HEK293T (cell line): ENCODE data around the gene SORT1.
"Not testable (repeated sequence)": the region's sequence is repeated elsewhere in the genome, so short reads cannot be mapped to it uniquely, and the experiment has no call there.

ENCODE experiments used
- CTCF ChIA-PET: fragments of 350-600 bp; formaldehyde crosslinking; extraction: SDS; loops from one replicate; lab custom pipeline; 2021; ENCODE audit warnings: antibody characterized with exemption, inconsistent platforms; lab: Yijun Ruan, JAX
- POLR2A ChIA-PET: fragments of 350-600 bp; formaldehyde crosslinking; extraction: SDS; loops from one replicate; lab custom pipeline; 2020; ENCODE audit warnings: antibody characterized with exemption, inconsistent platforms; lab: Yijun Ruan, JAX
- DNase-seq: peaks from one replicate; pipeline ENCODE4 v3.0.0; 2012; ENCODE audit warnings: mixed read lengths; ENCODE audit errors: extremely low spot score
- ARNT ChIP-seq: fragments of 450-650 bp; IDR thresholded peaks from 2 replicates; pipeline ENCODE4 v1.6.1; 2017; ENCODE audit warnings: mild to moderate bottlenecking
- BHLHE40 ChIP-seq: fragments of 450-650 bp; IDR thresholded peaks from 2 replicates; pipeline ENCODE4 v1.6.1; 2016; ENCODE audit warnings: mild to moderate bottlenecking, moderate library complexity, borderline replicate concordance
- CTBP1 ChIP-seq: fragments of 450-650 bp; IDR thresholded peaks from 2 replicates; pipeline ENCODE4 v1.6.1; 2016; ENCODE audit warnings: borderline replicate concordance
- ELF4 ChIP-seq: fragments of 450-650 bp; IDR thresholded peaks from 2 replicates; pipeline ENCODE4 v1.6.1; 2017; ENCODE audit warnings: antibody characterized with exemption
- FOXA1 ChIP-seq: fragments of 450-650 bp; IDR thresholded peaks from 2 replicates; pipeline ENCODE4 v1.6.1; 2016; ENCODE audit warnings: mild to moderate bottlenecking
- FOXK2 ChIP-seq: fragments of 450-650 bp; IDR thresholded peaks from 2 replicates; pipeline ENCODE4 v1.6.1; 2016; ENCODE audit warnings: mild to moderate bottlenecking
- FOXM1 ChIP-seq: fragments of 450-650 bp; IDR thresholded peaks from 2 replicates; pipeline ENCODE4 v1.6.1; 2017; ENCODE audit warnings: mild to moderate bottlenecking, borderline replicate concordance
- HDGF ChIP-seq: fragments of 450-650 bp; IDR thresholded peaks from 2 replicates; pipeline ENCODE4 v1.6.1; 2017; ENCODE audit warnings: antibody characterized with exemption, borderline replicate concordance
- L3MBTL2 ChIP-seq: fragments of 450-650 bp; conservative IDR thresholded peaks from 2 replicates; pipeline ENCODE4 v1.6.1; 2016; ENCODE audit warnings: mild to moderate bottlenecking
- LEF1 ChIP-seq: fragments of 450-650 bp; IDR thresholded peaks from 2 replicates; pipeline ENCODE4 v1.6.1; 2017; ENCODE audit warnings: mild to moderate bottlenecking, borderline replicate concordance
- NFRKB ChIP-seq: fragments of 450-650 bp; IDR thresholded peaks from 2 replicates; pipeline ENCODE4 v1.6.1; 2016; ENCODE audit warnings: mild to moderate bottlenecking, moderate library complexity
- SP1 ChIP-seq: fragments of 450-650 bp; IDR thresholded peaks from 2 replicates; pipeline ENCODE4 v1.6.1; 2017
- SUZ12 ChIP-seq: fragments of 450-650 bp; IDR thresholded peaks from 2 replicates; pipeline ENCODE4 v1.6.1; 2016; ENCODE audit warnings: mild to moderate bottlenecking
- TARDBP ChIP-seq: fragments of 450-650 bp; IDR thresholded peaks from 2 replicates; pipeline ENCODE4 v1.6.1; 2016
- ZNF384 ChIP-seq: fragments of 450-650 bp; IDR thresholded peaks from 2 replicates; pipeline ENCODE4 v1.6.1; 2016
- TF ChIP-seq, protein P1 (sequence below): fragments of 450-650 bp; IDR thresholded peaks from 2 replicates; pipeline ENCODE4 v1.6.1; 2016

SORT1 gene

DNA sequence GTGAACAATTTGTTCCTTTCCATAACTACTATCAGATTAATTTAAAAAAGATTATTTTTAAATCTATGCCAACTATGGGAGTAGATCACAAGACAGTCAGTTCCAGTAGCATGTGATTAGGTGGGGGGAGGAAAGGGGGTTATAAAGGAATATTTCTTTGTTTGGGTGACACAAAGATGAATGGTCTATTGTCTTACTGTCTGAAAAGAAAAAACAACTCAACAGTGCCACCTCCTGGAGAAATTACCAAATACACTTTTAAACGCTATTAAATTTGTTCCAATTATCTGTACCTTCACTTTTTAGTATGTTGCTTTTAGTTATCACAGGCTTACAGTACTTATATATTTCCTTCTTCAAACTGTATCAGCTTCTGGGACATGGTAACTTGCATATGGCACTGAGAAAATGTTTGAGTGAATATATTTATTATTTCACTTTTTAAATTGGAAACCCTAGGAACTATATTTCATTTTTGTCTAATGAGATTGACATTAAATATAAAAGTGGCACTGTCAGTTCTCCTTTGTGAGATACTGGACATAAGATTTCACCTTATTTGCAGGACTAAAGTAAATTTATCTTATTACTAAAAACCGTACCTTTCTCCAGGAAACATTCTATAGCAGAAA is 1.7 kb upstream of the SORT1 start:
- ChIA-PET POLR2A (interaction anchor here (1.4 to 4.0 kb wide), 8 partner anchors 27 to 184 kb away, joined by 3 to 28 read pairs (median 8); partner anchors contain the start of genes PSMA5 and PSRC1), CTCF (interaction anchor here (0.7 to 3.9 kb wide), 21 partner anchors 16 to 198 kb away, joined by 3 to 47 read pairs (median 5); partner anchors contain the start of genes CELSR2 and PSRC1)
- DNase-seq = peak; percentile 41
- no peak for TF ChIP-seq ELF4
- TF ChIP-seq, protein P1, sequence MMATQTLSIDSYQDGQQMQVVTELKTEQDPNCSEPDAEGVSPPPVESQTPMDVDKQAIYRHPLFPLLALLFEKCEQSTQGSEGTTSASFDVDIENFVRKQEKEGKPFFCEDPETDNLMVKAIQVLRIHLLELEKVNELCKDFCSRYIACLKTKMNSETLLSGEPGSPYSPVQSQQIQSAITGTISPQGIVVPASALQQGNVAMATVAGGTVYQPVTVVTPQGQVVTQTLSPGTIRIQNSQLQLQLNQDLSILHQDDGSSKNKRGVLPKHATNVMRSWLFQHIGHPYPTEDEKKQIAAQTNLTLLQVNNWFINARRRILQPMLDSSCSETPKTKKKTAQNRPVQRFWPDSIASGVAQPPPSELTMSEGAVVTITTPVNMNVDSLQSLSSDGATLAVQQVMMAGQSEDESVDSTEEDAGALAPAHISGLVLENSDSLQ = peak; percentile 95

DNA sequence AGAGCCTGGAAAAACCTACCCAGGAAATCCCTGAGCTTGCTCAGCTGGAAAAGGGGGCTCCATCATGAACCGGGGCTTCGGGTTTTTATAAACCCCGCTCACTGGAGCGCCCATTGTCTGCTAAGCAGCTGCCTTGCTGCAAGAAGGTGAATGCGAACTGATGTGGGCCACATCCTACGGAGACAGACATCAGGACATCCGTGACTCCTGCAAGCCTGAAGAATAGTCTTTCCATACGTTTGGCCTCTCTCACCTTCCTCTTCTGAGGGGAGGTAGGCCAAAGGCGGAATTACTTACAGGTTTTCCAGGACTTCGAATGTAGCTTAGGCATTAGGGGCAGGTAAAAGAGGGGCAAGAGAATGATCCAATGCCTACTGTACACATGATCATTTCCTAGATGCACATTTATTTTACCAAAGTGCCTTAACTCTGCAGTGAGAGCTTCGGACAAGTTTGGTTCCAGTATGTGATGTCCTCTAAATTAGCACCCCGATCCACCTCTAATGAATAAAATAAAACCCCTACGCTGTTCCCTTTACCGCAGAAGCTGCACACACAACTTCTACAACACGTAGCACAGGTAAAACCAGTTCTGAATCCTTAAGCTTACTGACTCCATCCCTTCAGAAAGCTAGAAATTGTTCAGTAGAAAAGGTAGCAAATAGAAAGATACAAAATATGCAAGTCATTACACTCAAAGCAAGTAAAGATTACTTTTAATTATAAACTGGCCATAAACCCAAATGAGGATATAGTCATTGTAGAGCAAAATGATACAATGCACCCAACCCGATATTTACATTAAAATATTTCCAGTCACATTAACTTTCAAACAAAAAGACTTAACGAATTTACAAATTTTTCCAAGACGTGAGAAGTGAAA is 866 bp upstream of the SORT1 start:
- CTCF ChIA-PET = interaction anchor here (0.6 to 3.9 kb wide), 22 partner anchors 17 to 201 kb away, joined by 3 to 47 read pairs (median 5); partner anchors contain the start of genes CELSR2, PSMA5 and PSRC1
- POLR2A ChIA-PET = interaction anchor here (0.7 to 4.0 kb wide), 19 partner anchors 9 to 299 kb away, joined by 3 to 28 read pairs (median 4); partner anchors contain the start of genes PSMA5 and PSRC1
- DNase-seq = no peak
- no peak for TF ChIP-seq ZNF384
- TF ChIP-seq NFRKB = no peak
- TF ChIP-seq FOXM1 = no peak
- TF ChIP-seq SUZ12 = no peak
- TF ChIP-seq BHLHE40 = no peak
- no peak for TF ChIP-seq ARNT
- TF ChIP-seq L3MBTL2 = no peak
- no peak for TF ChIP-seq FOXK2
- TF ChIP-seq ELF4 = no peak

DNA sequence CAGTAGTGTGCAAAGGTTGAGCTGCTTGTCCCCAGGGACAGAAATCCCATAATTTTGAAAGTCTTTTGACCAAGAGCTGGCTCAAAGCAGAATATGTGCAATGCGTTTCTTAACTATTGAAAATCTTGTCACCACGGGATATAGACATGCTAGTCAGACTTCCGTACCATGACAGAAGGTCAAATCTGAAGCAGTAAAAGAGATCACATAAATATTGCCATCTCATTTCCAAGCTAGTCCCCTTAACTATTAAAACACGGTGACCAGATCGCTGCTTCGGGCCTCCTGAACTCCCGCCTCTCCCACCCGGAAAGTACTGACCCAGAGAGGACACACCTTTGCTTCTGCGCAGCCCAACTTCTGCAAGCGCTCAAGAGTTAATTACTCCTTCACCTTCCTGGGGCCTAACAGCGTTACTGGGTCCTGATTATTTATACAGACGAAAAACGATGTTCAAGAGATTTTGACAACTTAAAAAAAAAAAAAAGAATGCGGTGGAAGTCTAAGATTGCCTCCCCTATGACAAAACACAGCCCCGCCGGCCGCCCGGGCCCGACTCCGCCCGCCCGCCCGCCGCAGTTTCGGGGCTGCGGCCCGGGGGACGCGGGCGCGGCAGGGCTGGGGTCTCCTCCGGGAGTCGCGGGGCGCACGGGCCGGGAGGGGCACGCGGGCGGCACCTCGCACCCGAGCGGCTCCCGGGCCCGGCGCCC is 692 bp downstream of the SORT1 start:
- CTCF ChIA-PET = interaction anchor here (0.6 to 2.4 kb wide), 4 partner anchors 9 to 143 kb away, joined by 3 to 10 read pairs (median 3); no protein-coding TSS in a partner anchor
- no peak for DNase-seq
- TF ChIP-seq LEF1 (no peak), HDGF (no peak), SUZ12 (no peak), CTBP1 (no peak), ZNF384 (no peak), BHLHE40 (no peak), FOXA1 (no peak), FOXK2 (no peak), ARNT (no peak), NFRKB (no peak)
- POLR2A ChIA-PET = interaction anchor here (1.0 to 4.0 kb wide), 10 partner anchors 10 to 297 kb away, joined by 3 to 28 read pairs (median 6); partner anchors contain the start of gene PSRC1

DNA sequence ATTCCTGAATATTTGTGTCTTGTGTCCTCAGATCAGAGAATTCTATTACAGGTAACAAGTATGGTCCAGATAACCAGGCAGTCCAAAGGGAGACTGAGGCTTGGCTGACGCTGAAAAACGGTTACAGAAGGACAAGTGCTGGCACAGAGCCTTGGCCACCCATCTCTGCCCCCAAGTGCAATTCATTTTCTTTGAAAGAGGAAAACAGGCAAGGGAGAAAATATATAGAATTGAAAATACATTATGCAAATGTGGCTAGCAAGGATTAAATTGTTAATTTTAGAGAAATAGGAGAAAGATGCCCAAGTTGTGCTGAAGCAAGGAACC is 1.2 kb downstream of the SORT1 start:
- no peak for DNase-seq
- ChIA-PET CTCF (interaction anchor here (0.6 to 1.2 kb wide), 3 partner anchors 102 to 119 kb away, joined by 3 to 5 read pairs (median 3); no protein-coding TSS in a partner anchor), POLR2A (interaction anchor here (1.1 to 4.0 kb wide), 2 partner anchors 114 to 118 kb away, joined by 6 to 28 read pairs; partner anchors contain the start of gene PSRC1)
- no peak for TF ChIP-seq NFRKB
- no peak for TF ChIP-seq ZNF384
- TF ChIP-seq FOXM1 = no peak
- TF ChIP-seq L3MBTL2 = no peak
- TF ChIP-seq, protein P1 = no peak
- TF ChIP-seq FOXA1 = no peak
- no peak for TF ChIP-seq SP1
- TF ChIP-seq ELF4 = no peak
- no peak for TF ChIP-seq ARNT
- no peak for TF ChIP-seq HDGF
- no peak for TF ChIP-seq CTBP1
- no peak for TF ChIP-seq TARDBP
- no peak for TF ChIP-seq LEF1
- no peak for TF ChIP-seq SUZ12
- TF ChIP-seq BHLHE40 = no peak
- TF ChIP-seq FOXK2 = no peak

DNA sequence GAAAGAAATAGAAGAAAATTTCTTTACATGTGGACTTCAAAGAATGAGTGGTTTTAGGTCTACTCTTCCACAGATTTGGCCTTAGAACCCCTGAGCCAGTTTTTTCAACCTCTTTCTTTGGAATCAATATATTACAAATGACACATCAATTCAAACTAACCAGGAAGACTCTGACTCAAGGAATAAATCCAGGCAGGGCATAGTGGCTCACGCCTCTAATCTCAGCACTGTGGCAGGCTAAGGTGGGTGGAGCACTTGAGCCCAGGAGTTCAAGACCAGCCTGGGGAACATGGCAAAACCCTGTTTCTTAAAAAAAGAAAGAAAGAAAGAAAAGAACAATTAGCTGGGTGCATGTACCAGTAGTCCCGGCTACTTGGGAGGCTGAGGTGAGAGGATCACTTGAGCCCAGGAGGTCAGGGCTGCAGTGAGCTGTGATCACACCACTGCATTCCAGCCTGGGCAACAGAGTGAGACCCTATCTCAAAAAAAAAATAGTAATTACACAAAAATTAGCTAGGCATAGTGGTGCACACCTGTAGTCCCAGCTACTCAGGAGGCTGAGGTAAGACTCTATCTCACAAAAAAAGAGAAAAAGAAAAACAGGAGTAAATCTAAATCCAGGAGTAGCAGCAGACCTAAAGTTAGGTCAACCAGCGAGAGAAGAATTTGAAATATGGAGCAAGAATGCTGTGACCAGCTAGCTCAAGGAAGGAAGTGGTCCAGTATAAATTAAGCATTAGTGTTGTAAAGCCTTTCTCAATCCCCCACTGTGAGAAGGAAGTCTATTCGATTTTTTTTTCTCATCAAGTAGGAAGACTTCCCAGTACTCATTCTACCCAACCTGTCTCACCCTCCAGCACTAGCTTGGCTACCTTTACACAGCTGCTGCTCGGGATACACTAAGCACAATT is 1.9 kb downstream of the SORT1 start:
- POLR2A ChIA-PET = interaction anchor here (1.1 to 4.0 kb wide), 2 partner anchors 113 to 117 kb away, joined by 6 to 28 read pairs; partner anchors contain the start of gene PSRC1
- CTCF ChIA-PET = interaction anchor here (0.6 to 1.2 kb wide), 2 partner anchors 103 to 119 kb away, joined by 3 to 5 read pairs; no protein-coding TSS in a partner anchor
- no peak for TF ChIP-seq TARDBP
- TF ChIP-seq FOXK2 = no peak
- TF ChIP-seq ZNF384 = no peak
- no peak for DNase-seq

DNA sequence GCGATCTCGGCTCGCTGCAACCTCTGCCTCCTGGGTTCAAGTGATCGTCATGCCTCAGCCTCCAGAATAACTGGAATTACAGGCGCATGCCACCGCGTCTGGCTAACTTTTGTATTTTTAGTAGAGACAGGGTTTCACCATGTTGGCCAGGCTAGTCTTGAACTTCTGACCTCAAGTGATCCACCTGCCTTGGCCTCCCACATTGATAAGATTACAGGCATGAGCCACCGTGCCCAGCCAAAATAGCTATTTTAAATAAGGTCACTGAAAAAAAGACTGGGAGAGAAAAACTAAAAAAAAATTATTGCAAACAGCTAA is 2.5 kb downstream of the SORT1 start:
- CTCF ChIA-PET, DNase-seq, POLR2A ChIA-PET: not testable (repeated sequence)
